Activated CD8-positive, alpha-beta T cell treated with anti-CD3 and anti-CD28 coated beads for 36 hours (primary cell): Measurements from ENCODE around the gene ATP9B. TPM values are rescaled to one million over a fixed set of nuclear protein-coding genes. Genes with fewer than 3 reads are reported as not detected.

Experiments
- ATAC-seq: fragments of 200-7000 bp; cut with Tn5 transposase; one replicate; pipeline ENCODE4 v1.10.0; 2021; ENCODE audit warnings: mild to moderate bottlenecking, moderate library complexity
- CTCF ChIA-PET: fragments of 350-600 bp; sonication (Branson Sonifier 250); formaldehyde crosslinking; loops from one replicate; lab custom pipeline; 2021; ENCODE audit warnings: antibody characterized with exemption; lab: Charles Lee
- POLR2A ChIA-PET: fragments of 350-600 bp; sonication (Branson Sonifier 250); formaldehyde crosslinking; loops from one replicate; lab custom pipeline; 2021; ENCODE audit warnings: antibody characterized with exemption; lab: Charles Lee
- DNase-seq: peaks from one replicate; pipeline ENCODE4 v3.0.0-alpha.2; 2020
- H3K27ac Mint-ChIP-seq: one replicate; pipeline ENCODE4 v1.8.0; 2021; ENCODE audit warnings: mild to moderate bottlenecking, mixed read lengths
- H3K27me3 Mint-ChIP-seq: one replicate; pipeline ENCODE4 v1.8.0; 2021; ENCODE audit warnings: mixed read lengths
- H3K36me3 Mint-ChIP-seq: one replicate; pipeline ENCODE4 v1.8.0; 2021; ENCODE audit warnings: low read depth, mixed read lengths
- H3K4me1 Mint-ChIP-seq: one replicate; pipeline ENCODE4 v1.8.0; 2021; ENCODE audit warnings: low read depth, mixed read lengths
- H3K4me3 Mint-ChIP-seq: one replicate; pipeline ENCODE4 v1.8.0; 2021; ENCODE audit warnings: mild to moderate bottlenecking, moderate library complexity, mixed read lengths
- H3K9me3 Mint-ChIP-seq: one replicate; pipeline ENCODE4 v1.8.0; 2021; ENCODE audit warnings: mixed read lengths
- CTCF ChIP-seq: fragments of 200-600 bp; IDR thresholded peaks from one replicate; pipeline ENCODE4 v1.8.0; 2022; ENCODE audit warnings: antibody characterized with exemption, mild to moderate bottlenecking
- intact Hi-C: fragments of 100-400 bp; cut with micrococcal nuclease; formaldehyde crosslinking; loops from one replicate; pipeline ENCODE4 v1.10.0; 2022
- total RNA-seq, 2 experiments: library from RNA; stranded (reverse); gene quantifications; one replicate each; pipeline ENCODE4 v1.2.3, GENCODE V29; 2021

The ATP9B gene
- total RNA-seq, 2 experiments from 2014 or later = 18.9 to 21.1 TPM

GRCh38 chr18:79092874-79093273 is 23.7 kb downstream of the ATP9B start:
- Mint-ChIP-seq H3K4me1 (peaks cover 33% of the 10 kb centered on the region), H3K4me3 (no peak overlapping the region), H3K27ac (no peak overlapping the region), H3K27me3 (no peaks in the 10 kb centered on the region), H3K36me3 (peaks cover 28% of the 10 kb centered on the region), H3K9me3 (peaks cover 4% of the 10 kb centered on the region)
- intact Hi-C loops = no loop called here
- ATAC-seq = no peak
- ChIA-PET POLR2A (no interaction called here), CTCF (no interaction called here)
- TF ChIP-seq CTCF = no peak
- DNase-seq = no peak

GRCh38 chr18:79093986-79094385 is 24.8 kb downstream of the ATP9B start:
- ChIA-PET CTCF (no interaction called here), POLR2A (no interaction called here)
- TF ChIP-seq CTCF = no peak
- peaks cover 30% of the 10 kb centered on the region for H3K36me3 Mint-ChIP-seq
- H3K4me3 Mint-ChIP-seq = no peak overlapping the region
- H3K9me3 Mint-ChIP-seq = peaks cover 6% of the 10 kb centered on the region
- no peak for ATAC-seq
- no peak overlapping the region for H3K27ac Mint-ChIP-seq
- intact Hi-C loops = no loop called here
- no peaks in the 10 kb centered on the region for H3K27me3 Mint-ChIP-seq
- H3K4me1 Mint-ChIP-seq = peaks cover 33% of the 10 kb centered on the region
- no peak for DNase-seq

GRCh38 chr18:79095216-79095615 is 26.0 kb downstream of the ATP9B start:
- Mint-ChIP-seq H3K36me3 (peaks cover 30% of the 10 kb centered on the region), H3K9me3 (peaks cover 2% of the 10 kb centered on the region), H3K4me3 (no peak overlapping the region), H3K27me3 (no peaks in the 10 kb centered on the region), H3K4me1 (peaks cover 33% of the 10 kb centered on the region), H3K27ac (no peak overlapping the region)
- DNase-seq (no peak), ATAC-seq (no peak)
- ChIA-PET POLR2A (interaction anchor here (0.8 kb wide), 1 partner anchor 27 kb away, joined by 3 read pairs; no protein-coding TSS in a partner anchor), CTCF (interaction anchor here (1.2 kb wide), 1 partner anchor 8 kb away, joined by 4 read pairs; no protein-coding TSS in a partner anchor)
- TF ChIP-seq CTCF = no peak
- intact Hi-C loops = no loop called here

- Mint-ChIP-seq H3K4me3 (no peak overlapping the region), H3K27ac (no peak overlapping the region), H3K4me1 (peaks cover 36% of the 10 kb centered on the region), H3K9me3 (peaks cover 2% of the 10 kb centered on the region), H3K36me3 (peaks cover 43% of the 10 kb centered on the region), H3K27me3 (no peaks in the 10 kb centered on the region)
- CTCF ChIA-PET = interaction anchor here (1.0 kb wide), 1 partner anchor 98 kb away, joined by 3 read pairs; no protein-coding TSS in a partner anchor
- no peak for DNase-seq
- POLR2A ChIA-PET = no interaction called here
- intact Hi-C loops = no loop called here
- no peak for TF ChIP-seq CTCF
- no peak for ATAC-seq
Observed at GRCh38 chr18:79100944-79101343, 31.8 kb downstream of the ATP9B start.

GRCh38 chr18:79102886-79103285 is 33.7 kb downstream of the ATP9B start:
- ATAC-seq (no peak), DNase-seq (no peak)
- no peak for TF ChIP-seq CTCF
- no peak overlapping the region for H3K27ac Mint-ChIP-seq
- peaks cover 51% of the 10 kb centered on the region for H3K4me1 Mint-ChIP-seq
- ChIA-PET POLR2A (no interaction called here), CTCF (no interaction called here)
- intact Hi-C loops = no loop called here
- no peaks in the 10 kb centered on the region for H3K27me3 Mint-ChIP-seq
- peaks cover 34% of the 10 kb centered on the region for H3K36me3 Mint-ChIP-seq
- peaks cover 2% of the 10 kb centered on the region for H3K9me3 Mint-ChIP-seq
- no peak overlapping the region for H3K4me3 Mint-ChIP-seq
